Mucosa of descending colon (tissue), 3 donors: ENCODE data around the gene BEAN1. TPM values are rescaled to one million over a fixed set of nuclear protein-coding genes. Genes with fewer than 3 reads are reported as not detected.
"Not testable (repeated sequence)": the region's sequence is repeated elsewhere in the genome, so short reads cannot be mapped to it uniquely, and the experiment has no call there.

Experiments used
- ATAC-seq: fragments of 200-7000 bp; cut with Tn5 transposase; one replicate; pipeline ENCODE4 v1.9.1; 2020; ENCODE audit warnings: mild to moderate bottlenecking, moderate library complexity
- DNase-seq, 3 donors: peaks; one replicate each; pipeline ENCODE4 v3.0.0-alpha.2; 2020
- H3K36me3 ChIP-seq: fragments of 200-600 bp; one replicate; pipeline ENCODE4 v1.8.0; 2021; ENCODE audit warnings: low read depth, mild to moderate bottlenecking
- H3K4me1 ChIP-seq: fragments of 200-600 bp; one replicate; pipeline ENCODE4 v1.8.0; 2021; ENCODE audit warnings: low read depth, mild to moderate bottlenecking
- H3K4me3 ChIP-seq: fragments of 200-600 bp; one replicate; pipeline ENCODE4 v1.8.0; 2021; ENCODE audit warnings: mild to moderate bottlenecking
- H3K9me3 ChIP-seq: fragments of 200-600 bp; one replicate; pipeline ENCODE4 v1.8.0; 2021; ENCODE audit warnings: mild to moderate bottlenecking
- CTCF ChIP-seq: fragments of 200-600 bp; IDR thresholded peaks from one replicate; pipeline ENCODE4 v1.8.0; 2022; ENCODE audit warnings: antibody characterized with exemption, mild to moderate bottlenecking
- intact Hi-C, 2 donors: fragments of 100-400 bp; cut with DNase I in 1 of 2; cut with micrococcal nuclease in 1 of 2; formaldehyde crosslinking; loops; one replicate each; pipeline versions ENCODE4 v1.11.0 to v1.11.1; 2022; cut with DNase I, micrococcal nuclease
- total RNA-seq, 3 donors: library from RNA; stranded (reverse); fragmentation: NEBNext Ultra II Directional in 2 of 3; extraction: Animal tissue kit (Norgen Biotek cat#: 25700) in 2 of 3; gene quantifications; one replicate each; pipeline versions ENCODE4 v1.2.1 to v1.2.4, GENCODE V29; 2021 to 2023
- donor health status: DM: no; HTN: no; CAD: no; lungs with moderate emphysema.
- donor health status: DM: no; HTN: no; CAD: no.
- donor health status: DM: no; HTN: yes; CAD: no.

Gene BEAN1
- total RNA-seq, 3 donors from 2014 or later: 0.22 TPM; not detected in 2

- no peak for ATAC-seq
- TF ChIP-seq CTCF: no peak
- Histone ChIP-seq H3K36me3 (no peaks in the 10 kb centered on the region), H3K9me3 (no peaks in the 10 kb centered on the region), H3K4me1 (no peaks in the 10 kb centered on the region), H3K4me3 (no peak overlapping the region)
- intact Hi-C loops: no loop called here
- peak in 1 of 3 donors; percentile 9 for DNase-seq
Observed at GRCh38 chr16:66495440-66495839, 68.3 kb downstream of the BEAN1 start.

- intact Hi-C loops, H3K36me3 ChIP-seq, DNase-seq, H3K4me3 ChIP-seq, H3K4me1 ChIP-seq, ATAC-seq, H3K9me3 ChIP-seq: not testable (repeated sequence)
Observed at GRCh38 chr16:66496226-66496625, 69.1 kb downstream of the BEAN1 start.

GRCh38 chr16:66497921-66498320 lies 70.8 kb downstream of the BEAN1 start:
- DNase-seq, intact Hi-C loops, H3K9me3 ChIP-seq, H3K4me3 ChIP-seq, H3K36me3 ChIP-seq, ATAC-seq, H3K4me1 ChIP-seq: not testable (repeated sequence)

GRCh38 chr16:66501563-66501962 lies 74.5 kb downstream of the BEAN1 start:
- ATAC-seq, intact Hi-C loops, H3K36me3 ChIP-seq, H3K4me1 ChIP-seq, DNase-seq, H3K9me3 ChIP-seq, H3K4me3 ChIP-seq: not testable (repeated sequence)

GRCh38 chr16:66502020-66502913 lies 75.2 kb downstream of the BEAN1 start:
- no peak for ATAC-seq
- H3K36me3 ChIP-seq: no peaks in the 10 kb centered on the region
- intact Hi-C loops: no loop called here

GRCh38 chr16:66503030-66503429 lies 75.9 kb downstream of the BEAN1 start:
- peaks cover 2% of the 10 kb centered on the region for H3K4me1 ChIP-seq
- no peaks in the 10 kb centered on the region for H3K9me3 ChIP-seq
- ATAC-seq (no peak), DNase-seq (peak in 1 of 3 donors; percentile 19)
- H3K4me3 ChIP-seq: no peak overlapping the region
- intact Hi-C loops: no loop called here
- TF ChIP-seq CTCF: no peak
- no peaks in the 10 kb centered on the region for H3K36me3 ChIP-seq

More at GRCh38 chr16:66502020-66502913, 75.2 kb downstream of the BEAN1 start:
- no peaks in the 10 kb centered on the region for H3K4me1 ChIP-seq
- DNase-seq: peak in 1 of 3 donors; percentile 16
- no peaks in the 10 kb centered on the region for H3K9me3 ChIP-seq
- TF ChIP-seq CTCF: no peak
- H3K4me3 ChIP-seq: no peak overlapping the region

- H3K4me1 ChIP-seq: peaks cover 8% of the 10 kb centered on the region
- no peaks in the 10 kb centered on the region for H3K36me3 ChIP-seq
- no peaks in the 10 kb centered on the region for H3K9me3 ChIP-seq
- no peak overlapping the region for H3K4me3 ChIP-seq
- TF ChIP-seq CTCF: no peak
- ATAC-seq (no peak), DNase-seq (no peak)
- intact Hi-C loops: no loop called here
Observed at GRCh38 chr16:66503612-66504011, 76.5 kb downstream of the BEAN1 start.
